GM18508 (cell line): Measurements from ENCODE around the gene TMEM214.

Experiments used
- ATAC-seq: cut with Tn5 transposase; IDR thresholded peaks from one replicate; pipeline ENCODE4 v1.9.1; 2021; ENCODE audit warnings: moderate number of reproducible peaks; ENCODE audit not compliant: insufficient read depth, unreplicated experiment

Gene TMEM214

DNA sequence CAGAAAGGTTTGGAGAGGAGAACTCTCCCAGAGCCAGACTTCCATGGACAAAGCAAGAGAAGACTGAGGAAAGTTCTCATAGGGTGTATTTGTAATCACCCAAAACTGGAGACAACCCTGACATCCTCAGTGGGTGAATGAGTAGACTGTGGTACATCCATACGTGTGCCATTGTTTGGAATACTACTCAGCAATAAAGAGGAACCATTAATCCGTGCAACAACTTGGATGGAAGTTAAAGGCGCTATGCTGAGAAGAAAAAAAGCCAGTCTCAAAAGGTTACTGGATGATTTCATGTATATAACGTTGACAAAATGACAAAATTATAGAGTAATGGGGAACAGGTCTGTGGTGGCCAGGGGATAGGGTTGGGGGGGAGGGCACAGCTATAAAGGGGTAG lies 24.1 kb upstream of the TMEM214 start:
- no peak for ATAC-seq

DNA sequence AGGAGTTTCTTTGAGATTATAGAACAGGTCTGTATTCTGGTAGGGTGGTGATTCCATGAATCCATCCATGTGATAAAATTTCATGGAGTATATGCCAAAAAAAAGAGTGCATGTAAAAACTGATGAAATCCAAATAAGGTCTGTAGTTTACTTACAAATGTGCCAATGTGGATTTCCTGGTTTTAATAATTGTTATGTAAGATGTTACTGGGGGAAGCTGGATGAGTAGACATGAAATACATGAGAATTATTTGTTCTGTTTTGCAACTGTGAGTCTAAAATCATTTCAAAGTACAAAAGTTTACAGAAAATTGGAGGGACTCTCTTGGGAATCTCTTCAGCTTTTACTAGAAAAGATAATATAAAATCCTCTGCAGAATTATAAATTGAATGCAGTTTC lies 23.7 kb upstream of the TMEM214 start:
- ATAC-seq: no peak

DNA sequence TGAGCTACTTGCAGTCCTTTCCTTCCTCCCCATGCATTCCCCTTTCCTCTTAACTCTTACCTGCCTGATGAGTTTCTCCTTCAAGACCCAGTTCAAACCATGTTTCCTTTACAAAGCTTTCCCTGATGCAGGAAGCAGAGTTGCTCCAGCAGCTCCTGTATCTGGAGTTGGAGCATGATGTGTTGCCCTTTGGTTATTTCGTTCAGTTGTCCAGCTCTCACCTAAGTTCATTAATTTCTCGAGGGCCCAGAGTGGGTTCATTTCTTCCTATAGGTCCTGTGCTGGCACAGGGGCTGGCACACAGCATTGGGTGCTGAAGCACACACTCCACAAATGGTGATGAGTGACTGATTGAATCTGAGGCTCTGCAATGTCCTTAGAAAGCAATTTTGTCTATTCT lies 23.0 kb upstream of the TMEM214 start:
- ATAC-seq: no peak

DNA sequence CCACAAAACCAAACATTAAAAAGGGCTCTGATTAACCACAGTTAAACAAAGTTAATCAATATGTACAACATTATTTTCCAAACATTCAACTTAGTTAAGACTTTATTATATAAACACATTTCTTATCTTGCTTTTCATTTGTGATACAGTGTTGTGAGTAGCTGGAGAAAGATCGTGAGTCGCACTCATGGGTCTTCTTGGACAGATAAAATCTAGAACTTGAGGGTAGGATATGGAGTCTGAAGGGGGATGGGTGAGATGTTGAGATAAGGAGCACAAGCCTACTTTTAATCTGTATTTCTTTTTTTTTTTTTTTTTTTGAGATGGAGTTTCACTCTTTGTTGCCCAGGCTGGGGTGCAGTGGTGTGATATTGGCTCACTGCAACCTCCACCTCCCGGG lies 22.6 kb upstream of the TMEM214 start:
- no peak for ATAC-seq

DNA sequence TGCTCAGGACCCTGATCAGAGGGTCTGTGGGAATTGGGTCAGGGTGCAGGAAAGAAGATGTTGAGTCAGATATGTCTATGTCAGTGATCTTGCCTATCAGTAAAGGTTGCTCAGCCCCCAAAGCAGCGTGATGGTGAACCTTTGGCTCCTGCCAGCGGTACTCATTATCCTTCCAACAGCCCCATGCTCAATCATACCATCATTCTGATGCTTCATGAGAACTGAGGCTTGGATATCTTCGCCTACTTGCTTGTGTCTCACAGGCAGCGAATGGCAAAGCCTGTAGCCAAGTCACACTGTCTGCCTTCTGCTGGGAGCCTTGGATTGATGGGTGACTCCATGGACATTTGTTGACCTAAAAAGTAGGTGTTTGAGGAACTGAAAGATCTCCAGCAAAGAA lies 19.0 kb upstream of the TMEM214 start:
- no peak for ATAC-seq

DNA sequence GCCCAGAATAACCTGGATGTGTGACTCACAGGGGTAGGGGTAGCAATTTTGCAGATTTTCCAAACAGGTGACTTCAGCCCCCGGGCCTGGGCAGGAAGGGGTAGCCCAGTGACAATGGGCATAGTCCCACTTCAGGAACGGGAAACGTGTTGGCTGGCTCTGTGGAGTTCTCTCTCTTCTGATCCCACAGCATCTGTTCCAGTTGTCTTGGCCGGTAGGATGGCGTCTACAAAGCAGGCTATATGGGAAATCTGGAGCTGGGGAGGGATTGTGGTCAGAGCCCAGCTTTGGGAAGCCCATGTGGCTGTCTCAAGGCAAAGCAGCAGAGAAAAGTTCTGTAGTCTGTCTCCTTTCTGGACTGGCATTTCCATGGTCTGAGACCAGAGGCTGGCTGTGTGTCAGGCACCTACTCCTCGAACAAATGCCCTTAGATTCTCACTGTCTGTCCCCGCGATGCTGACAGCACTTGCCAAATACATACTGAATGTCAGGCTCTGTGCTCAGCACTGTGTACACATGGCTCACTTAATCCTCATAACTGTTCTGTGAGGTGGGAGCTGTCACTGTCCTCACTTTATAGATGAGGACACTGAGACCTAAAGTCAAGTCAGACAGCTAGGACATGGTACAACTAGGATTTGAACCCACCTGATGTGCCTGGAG lies 17.9 kb upstream of the TMEM214 start:
- no peak for ATAC-seq

DNA sequence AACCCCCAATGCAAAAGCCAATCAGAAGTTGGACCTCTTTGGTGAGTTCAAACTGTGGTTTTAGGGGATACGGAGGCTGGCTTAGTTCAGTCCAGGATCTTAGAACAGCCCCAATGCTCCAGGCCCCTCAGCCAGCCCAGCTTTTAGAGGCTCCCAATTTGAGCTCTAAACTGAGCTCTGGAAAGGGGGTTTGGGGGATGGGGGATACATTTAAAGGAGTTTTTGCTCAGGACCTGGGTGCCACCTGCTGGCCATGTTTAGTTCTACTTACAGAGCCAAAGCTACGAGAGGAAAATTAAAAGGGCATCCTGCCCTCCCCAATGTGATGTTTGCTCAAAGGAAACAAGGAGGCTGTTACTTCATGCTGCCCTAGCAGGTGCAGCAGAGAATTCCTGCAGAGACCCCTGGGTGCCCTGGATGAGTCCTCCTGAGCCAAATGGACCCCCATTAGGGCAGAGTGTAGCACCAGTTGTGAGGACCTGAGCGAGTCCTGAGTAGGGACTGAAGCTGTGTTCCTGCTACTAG lies 15.9 kb upstream of the TMEM214 start:
- ATAC-seq: no peak

DNA sequence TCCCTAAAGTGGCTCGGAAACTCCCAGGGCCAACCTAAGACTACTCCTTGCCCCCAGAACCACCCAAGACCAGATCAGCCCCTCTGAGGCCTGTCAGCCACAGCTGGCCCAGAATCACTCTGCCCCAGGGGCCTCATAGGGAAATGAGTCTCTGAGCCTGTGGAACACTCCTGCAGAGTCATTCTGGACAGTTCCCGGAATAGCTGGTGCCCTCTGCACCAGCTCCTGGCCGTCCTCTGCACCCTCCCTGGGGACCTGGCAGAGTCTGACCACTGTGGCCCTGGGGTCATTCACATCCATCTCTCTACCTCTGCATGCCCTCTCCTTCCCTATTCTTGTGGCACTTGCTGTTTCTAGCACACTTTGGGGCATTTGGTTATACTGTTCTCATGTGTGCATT lies 14.6 kb upstream of the TMEM214 start:
- no peak for ATAC-seq

DNA sequence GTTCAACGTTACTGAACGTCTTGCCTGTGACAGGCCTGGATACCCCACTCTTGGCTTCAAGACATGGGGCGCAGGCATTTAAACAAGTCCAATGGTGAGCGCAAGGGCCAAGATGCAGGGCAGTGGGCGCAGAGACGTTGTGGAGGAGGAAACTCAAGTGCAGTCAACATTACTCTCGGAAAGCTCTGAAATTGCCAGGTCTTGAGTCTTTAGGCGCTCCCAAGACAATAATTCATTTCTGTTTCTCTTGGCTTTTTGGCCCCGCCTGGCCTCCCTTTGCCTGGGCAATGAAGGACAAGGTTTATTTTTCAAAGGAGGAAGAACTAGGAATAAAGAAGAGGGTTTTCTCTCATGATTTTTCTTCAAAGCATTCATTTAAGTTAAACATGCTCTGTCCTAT lies 13.3 kb upstream of the TMEM214 start:
- ATAC-seq: no peak

DNA sequence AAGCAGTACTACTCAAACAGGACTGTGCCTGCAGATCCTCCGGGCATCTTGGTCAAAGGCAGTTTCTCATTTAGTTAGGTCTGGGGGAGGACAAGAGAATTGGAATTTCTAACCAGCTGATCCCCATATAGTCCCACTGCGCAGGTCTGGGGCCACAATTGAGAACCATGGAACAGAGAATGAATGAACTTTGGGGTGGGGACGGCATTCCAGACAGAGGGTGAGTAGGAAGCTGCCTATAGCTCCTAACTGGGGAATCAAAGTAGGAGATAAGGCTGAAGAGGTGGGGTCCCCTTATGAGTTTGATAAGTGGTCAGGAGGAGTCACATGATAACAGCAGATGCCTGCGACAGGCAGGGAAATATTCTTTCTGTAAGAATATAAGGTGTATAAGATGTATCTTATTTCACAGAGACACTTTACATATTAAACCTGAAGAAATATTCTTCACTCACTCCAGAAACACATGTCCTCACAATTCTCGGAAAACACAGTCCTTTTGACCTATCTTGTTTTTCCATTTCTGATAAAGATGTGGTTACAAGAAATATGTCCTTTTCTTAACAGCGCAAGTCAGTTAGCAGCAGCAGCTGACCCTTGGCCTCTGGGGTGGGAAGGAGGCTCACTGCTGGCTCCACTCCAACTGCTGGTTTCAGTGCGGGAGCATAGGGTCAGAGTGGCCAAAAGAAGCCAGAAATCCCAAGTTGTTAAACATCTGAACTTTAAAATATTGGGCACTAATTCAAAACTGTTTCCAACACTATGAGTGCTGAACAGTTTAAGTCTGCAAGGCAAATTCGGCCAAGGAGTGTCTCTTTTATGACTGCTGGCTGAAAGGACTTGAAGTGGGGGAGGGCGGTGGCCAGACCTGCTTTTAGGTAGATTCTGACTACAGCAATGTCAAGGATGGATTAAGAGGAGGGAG lies 12.6 kb upstream of the TMEM214 start:
- no peak for ATAC-seq

DNA sequence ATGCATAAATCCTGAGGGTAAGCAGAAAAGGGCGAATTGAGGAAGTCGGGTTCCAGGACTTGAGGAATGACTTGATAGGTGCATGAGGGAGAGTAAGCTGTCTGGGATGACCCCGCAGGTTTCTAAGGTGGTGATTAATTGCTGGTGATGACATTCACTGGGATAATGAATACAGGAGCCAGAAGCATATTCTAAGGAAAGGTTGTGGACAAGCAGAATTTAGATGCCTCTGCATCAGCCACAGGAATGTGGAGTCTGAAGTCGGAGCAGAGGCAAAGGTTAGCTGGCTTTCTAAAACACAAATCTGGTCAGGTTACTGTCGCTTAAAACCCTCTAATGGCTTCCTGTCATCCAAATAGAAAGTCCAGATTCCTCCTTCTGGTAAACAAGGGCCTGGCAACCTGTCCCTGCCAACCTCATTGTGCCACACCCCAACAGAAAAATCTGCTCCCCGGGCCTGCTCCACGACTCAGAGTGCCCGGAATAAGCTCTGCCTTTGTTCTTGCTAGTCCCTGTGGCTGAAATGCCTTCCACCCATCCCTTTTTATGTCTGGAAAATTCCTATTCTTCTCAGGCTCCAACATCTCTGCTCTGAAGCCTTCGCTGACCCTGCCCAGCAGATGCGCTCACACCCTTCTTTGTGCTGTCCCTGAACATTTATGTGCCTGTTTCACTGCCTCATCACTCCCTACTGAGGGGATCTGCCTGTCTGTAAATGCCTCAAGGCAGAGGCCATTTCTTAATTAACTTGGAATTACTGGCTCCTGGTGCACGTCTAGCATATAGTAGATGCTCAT lies 11.3 kb upstream of the TMEM214 start:
- no peak for ATAC-seq

DNA sequence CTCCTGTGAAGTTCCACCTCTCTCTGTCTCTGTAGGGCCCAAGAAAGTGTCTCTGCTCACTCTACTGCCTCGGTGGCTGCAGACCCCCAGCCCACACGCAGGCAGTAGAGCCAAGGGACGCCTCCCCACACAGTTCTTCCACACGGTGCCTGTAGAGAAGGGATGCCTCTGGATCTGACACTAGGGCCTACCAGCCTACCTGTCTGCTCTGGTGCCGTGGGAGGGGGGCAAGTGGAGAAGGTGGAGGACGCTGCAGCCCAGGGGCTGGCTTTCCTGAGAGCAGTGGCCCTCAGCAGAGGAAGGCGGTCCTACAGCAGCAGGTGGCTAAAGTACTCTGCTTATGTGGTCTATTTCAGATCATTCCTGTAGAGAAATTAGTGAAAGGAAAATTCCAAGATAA lies 9.0 kb upstream of the TMEM214 start:
- no peak for ATAC-seq

DNA sequence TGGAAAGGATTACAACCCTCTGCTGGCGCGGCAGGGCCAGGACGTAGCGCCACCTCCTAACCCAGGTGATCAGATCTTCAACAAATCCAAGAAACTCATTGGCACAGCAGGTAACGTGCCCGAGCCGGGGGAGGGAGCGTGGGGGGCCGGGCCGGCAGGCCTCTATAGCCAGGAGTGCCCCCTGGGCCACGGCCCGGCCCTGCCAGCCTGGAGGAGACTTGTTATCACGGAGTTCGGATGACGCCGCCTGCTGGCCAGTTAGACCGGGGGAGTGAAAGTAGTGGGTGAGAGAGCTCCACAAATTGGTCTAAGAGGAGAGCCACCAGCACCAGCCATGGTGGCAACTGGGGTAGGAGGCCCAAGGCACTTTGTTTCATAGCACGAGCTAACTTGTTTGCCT lies 8.6 kb upstream of the TMEM214 start:
- no peak for ATAC-seq

DNA sequence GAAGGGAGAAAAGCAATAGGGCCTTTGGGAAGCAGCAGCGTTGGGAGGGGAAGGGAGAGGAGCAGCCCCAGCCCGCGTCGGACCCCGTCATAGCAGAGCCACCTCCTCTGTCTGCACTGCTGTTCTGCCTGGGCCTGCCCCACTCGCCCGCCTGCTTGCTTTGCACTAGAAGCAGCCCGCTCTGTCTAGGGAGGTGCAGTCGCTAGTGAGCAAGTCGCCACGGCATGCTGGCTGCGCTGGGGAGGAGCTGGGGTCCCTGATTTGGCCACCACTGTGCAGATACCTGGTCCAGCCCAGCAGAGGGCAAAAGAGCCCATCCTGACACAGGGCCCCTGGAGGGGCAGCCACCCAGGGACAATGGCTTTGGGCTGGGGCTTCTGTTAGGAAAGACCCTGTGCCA lies 8.0 kb upstream of the TMEM214 start:
- ATAC-seq: no peak

DNA sequence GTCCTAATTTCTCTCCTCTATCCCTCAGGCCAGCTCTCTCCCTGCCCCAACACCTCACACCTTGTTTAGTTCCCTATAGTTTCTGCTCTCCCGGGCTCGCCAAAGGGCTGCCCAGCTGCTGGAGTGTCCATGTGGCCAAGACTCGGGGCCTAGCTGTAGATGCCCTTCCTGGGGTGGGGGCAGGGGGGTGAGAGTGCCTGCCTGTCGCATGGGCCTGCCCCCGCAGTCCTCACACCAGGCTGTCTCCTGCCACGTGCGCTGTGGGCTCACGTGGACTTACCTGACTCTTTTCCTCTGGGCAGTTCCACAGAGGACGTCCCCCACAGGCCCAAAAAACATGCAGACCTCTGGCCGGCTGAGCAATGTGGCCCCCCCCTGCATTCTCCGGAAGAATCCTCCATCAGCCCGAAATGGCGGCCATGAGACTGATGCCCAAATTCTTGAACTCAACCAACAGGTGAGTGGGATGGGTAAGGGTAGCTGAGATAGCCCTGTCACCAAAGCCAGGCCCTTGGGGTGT lies 7.4 kb upstream of the TMEM214 start:
- no peak for ATAC-seq

DNA sequence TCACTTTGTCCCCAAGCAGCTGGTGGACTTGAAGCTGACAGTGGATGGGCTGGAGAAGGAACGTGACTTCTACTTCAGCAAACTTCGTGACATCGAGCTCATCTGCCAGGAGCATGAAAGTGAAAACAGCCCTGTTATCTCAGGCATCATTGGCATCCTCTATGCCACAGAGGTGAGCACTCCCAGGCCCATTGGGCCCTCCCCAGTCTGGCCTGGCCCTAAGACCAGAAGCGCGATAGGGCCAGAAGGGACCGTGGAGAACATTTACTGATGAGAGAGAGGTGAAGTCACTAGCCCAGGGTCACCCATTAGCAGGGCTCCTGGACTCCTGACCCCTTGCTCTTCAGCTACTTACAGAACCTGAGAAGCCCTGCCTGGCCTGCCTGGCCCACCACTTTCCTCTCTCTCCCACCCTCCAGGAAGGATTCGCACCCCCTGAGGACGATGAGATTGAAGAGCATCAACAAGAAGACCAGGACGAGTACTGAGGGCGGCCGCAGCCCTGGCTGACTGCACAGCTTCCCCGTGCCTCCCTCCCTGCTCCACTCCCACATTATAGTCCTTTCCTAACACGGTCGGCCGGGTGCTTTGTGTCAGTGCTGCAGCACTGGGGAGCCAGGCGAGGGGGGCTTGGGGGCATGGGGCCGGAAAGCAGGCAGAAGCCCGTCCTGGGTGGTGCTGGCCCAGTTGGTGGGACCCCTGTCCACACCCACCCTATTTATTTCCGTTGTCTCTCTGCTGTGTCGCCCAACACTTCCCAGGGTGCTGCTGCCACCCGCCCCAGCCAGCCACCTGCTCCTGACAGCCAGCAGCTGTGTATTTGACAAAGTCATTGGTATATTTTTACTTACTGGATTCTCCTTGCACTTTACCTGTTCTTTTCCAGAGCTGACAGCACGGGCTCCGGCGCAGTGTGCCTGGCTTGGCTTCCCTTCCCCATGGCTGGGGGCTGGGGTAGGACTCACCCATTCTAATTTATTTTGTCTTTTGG lies 6.6 kb upstream of the TMEM214 start:
- no peak for ATAC-seq

DNA sequence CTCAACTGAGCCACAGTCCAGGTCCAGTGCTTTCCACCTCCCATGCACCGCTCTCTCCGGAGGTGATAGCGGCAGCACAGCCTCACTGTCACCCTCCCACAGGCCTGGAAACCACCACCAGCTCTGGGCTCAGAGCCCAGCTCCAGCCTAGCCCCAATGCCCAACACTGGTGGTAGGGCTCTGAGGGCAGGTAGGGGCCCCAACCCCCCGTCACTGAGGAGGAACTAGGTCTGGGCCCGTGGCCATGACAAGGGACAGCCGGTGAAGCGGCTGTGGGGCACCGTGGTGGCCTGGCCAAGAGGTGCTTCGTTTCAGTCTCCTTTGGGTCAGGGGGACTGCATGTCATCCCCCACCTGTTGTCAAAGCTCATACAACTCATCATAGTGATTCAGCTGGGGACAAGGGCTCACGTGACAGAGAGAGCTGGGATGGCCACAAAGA lies 5.5 kb upstream of the TMEM214 start:
- ATAC-seq: no peak

DNA sequence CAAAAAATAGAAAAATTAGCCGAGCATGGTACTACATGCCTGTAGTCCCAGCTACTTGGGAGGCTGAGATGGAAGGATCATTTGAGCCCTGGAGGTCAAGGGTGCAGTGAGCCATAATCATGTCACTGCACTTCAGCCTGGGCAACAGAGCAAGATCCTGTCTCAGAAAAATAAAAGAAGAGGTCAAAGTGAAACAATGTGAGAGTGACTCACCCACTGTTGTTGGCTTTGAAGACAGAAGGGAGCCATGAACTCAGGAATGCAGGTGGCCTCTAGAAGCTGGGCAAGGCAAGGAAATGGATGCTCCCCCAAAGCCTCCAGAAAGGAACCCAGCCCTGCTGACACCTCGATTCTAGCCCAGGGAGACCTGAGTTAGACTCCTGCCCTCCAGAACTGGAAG lies 3.7 kb upstream of the TMEM214 start:
- no peak for ATAC-seq

DNA sequence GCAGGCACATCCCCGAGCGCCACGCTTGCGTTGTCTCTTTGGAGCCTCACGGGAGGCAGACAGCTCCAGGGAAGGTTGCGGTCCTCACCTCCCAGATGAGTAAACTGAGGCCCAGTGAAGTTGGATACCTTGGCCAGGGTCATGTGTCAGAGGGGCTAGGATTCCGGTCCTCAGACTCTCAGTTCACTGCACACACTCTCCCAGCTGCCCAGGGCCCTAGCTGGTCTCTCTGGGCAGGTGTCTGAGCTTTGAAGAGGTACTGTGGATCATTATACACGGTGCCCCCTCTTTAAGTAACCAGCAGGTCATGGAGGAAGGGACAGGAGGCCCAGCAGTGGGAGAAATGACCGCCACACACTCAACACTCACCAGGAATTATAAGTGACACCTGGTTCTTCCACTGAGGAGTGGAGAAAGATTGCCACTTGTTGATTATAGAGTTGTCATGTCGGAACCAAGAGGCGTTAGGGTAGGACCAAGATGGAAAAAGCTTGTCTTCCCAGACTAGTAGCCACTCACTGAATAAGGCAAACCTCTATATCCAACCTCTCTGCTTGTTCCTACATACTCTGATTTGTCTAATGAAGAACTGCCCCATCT lies 588 bp downstream of the TMEM214 start:
- no peak for ATAC-seq
